ENCODE results near the gene GALNT15.

DNA sequence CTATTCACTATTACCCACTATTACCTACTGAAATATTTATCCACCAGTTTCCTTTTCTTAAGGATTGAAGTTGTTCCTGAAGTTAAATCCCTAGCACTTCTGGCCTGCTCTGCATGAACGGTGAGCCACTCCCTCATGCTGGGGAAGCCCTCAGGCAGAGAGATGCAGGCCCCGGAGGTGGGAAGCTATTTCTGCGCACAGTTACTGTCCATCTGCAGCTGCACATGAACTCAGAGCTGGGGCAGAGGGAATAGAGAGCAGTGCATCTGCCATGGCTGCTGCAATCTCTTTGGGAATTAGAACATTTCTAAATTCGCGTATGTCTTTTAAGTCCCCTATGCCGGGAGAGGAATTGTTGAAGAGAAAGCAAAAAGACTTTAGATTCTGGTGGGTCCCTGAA, 6.3 kb upstream of the GALNT15 start:
- TF ChIP-seq, protein P1, sequence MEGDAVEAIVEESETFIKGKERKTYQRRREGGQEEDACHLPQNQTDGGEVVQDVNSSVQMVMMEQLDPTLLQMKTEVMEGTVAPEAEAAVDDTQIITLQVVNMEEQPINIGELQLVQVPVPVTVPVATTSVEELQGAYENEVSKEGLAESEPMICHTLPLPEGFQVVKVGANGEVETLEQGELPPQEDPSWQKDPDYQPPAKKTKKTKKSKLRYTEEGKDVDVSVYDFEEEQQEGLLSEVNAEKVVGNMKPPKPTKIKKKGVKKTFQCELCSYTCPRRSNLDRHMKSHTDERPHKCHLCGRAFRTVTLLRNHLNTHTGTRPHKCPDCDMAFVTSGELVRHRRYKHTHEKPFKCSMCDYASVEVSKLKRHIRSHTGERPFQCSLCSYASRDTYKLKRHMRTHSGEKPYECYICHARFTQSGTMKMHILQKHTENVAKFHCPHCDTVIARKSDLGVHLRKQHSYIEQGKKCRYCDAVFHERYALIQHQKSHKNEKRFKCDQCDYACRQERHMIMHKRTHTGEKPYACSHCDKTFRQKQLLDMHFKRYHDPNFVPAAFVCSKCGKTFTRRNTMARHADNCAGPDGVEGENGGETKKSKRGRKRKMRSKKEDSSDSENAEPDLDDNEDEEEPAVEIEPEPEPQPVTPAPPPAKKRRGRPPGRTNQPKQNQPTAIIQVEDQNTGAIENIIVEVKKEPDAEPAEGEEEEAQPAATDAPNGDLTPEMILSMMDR (IDR thresholded peaks at IDR 0.05) = no peak
- no peak for TF ChIP-seq POLR2A (IDR thresholded peaks at IDR 0.05)
